Limb (tissue), 2 donors: ENCODE results near the gene STK32C.

Source experiments
- DNase-seq, 2 donors: peaks; one replicate each; pipeline ENCODE4 v3.0.0-alpha.2; 2016; ENCODE audit errors: extremely low spot score in 2 of 2

Gene STK32C

DNA sequence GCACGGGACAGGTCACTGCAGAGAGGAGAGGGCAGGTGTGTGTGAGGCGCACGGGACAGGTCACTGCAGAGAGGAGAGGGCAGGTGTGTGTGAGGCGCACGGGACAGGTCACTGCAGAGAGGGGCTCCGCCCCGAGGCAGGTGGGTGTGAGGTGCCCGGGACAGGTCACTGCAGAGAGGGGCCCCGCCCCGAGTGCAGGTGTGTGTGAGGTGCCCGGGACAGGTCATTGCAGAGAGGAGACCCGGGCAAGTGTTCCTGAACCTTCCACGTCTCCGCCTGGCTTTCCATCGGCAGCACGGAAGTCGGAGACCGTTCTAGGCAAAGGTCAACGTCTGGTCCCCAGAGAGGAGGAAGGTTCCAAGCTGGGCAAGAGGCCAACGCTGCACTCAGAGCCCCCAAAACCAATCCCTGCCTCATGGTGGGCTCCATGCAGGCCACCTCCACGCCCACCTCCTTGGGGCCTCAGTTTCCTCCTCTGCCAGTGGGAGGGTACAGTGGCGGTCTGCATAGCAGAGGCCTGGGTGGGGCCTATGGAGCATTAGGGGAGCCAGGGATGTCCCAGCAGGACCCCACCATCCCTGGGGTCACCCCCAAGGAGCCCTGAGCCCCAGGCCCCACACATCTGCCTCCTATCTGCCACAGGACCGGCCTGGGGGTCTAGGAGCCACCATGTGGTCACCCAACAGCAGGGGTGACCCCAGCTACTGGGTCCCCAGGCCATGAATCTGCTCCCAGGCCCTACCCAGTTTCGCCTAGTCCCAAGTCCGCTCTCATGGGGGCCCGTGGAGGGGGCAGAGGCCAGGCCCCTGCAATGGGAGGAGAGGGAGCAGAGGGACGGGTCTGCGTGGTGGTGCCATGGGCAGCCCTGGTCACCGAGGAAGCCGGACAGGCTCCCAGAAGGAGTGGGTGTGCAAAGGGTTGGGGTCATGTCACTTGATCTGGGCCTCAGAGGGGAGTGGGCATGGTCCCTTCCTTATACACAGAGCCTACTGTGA is 57.0 kb downstream of the STK32C start:
- no peak for DNase-seq

DNA sequence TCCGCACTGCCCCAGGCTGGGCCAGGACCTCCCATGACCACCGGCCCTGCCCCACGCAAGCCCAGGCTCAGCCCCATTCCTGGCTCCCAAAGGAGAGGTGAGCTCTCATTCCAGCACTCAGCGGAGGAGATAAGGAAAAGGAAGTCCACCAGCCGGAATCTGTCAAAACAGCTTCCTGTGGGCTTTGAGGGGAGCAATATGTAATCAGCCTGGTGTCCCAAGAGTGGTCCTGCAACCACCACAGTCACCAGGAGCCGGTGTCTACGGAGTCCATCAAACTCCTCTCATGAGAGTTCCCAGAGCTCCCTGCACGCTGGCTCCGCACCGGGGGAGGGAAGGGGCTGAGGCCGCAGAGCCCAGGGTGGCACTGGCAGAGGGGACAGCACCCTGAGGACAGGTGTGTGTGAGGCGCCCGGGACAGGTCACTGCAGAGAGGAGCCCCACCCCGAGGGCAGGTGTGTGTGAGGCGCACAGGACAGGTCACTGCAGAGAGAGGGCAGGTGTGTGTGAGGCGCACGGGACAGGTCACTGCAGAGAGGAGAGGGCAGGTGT is 57.9 kb downstream of the STK32C start:
- DNase-seq, result no peak

DNA sequence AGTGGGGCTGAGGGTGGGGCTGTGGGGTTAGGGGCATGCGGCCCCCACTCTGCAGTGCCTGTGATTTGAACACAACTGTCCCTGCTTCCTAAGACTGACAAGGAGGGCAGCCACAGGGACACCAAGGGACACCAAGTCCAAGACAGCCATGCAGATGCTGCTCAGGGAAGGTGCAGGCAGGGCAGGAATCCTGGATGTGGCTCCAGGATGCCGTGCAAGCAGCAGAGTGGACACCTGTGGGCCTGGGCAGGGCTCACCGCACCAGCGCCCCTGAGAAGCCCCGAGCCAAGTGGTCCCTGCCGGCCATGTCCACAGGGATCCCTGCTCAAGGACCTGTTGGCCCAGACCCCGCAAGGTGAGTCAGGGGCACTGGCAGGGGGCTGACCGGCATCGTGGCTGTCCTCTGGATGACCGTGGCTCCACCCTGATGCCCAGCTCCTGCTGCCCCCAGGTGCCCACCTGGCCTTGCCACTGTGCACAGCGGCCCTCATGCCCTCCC is 58.5 kb downstream of the STK32C start:
- no peak for DNase-seq

DNA sequence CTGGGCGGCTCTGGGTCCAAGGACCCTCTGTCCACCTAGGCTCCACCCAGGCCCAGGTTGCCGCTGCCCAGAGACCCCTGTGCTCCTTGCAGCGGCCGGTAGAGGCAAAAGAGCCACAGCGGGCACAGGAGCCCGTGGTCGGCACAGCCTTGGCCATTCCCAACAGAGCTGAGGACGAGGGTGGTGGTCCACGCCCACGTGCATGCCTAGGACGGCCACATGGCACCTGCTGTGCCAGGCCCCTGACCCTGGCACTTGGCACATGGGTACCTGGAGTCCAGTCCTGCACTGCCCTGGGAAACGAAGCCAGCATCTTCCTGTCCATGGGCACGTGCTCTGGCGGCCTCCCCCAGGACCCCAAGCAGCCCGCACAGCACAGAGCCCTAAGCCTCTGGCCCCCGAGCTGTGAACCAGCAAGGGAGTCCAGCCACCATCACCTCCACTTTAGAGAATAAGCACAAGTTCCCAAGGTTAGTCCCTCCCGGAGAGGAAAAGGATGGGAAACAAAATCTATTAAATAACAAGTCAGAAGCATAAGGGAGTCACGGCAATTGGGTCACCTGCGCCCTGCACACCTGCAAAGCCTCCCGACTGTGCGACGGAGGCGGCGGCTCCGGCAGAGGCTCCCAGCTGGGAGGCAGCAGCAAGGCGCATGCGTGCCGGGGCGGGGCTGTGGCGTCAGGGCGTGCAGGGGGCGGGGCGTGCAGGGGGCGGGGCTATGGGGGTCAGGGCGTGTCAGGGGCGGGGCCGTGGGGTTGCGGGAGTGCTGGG is 59.1 kb downstream of the STK32C start:
- no peak for DNase-seq

DNA sequence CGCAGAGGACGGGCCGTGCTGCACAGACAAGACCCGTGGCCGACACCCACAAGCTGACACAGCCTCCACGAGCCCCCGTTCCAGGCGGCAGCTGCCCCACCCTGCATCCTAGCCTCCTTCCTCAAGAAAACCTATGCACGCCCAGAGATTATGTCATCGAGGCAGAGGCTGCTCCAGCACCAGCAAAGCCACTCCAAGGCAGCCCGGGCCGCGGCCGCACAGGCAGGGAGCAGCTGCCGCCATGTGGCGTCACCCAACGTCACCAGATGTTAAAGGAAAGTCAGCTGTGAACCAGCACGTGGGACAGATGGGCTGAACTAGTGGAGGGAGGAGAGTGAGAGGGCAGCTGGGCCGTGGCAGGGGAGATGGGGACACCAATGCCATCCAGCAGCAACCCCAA is 59.8 kb downstream of the STK32C start:
- peak in 1 of 2 donors; percentile 47 for DNase-seq

DNA sequence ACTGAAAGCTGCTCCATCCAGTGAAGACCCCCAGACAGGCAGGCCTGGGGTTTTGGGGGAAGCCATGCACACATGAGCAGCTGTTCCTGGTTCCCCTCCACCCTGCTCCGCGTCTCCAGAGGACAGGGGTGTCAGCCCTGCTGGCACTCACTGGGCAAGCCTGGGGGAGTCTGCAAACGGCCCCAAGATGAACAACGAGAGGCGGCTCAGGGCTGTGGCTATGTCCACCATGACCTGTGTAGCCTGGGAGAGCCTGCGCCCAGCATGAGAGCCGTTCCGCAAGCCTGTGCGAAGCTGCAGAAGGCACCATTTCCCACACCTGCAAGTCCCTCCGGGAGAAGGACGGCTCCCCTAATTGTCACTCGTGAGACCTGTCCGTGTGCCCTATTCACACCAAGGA is 61.5 kb downstream of the STK32C start:
- DNase-seq, result no peak

DNA sequence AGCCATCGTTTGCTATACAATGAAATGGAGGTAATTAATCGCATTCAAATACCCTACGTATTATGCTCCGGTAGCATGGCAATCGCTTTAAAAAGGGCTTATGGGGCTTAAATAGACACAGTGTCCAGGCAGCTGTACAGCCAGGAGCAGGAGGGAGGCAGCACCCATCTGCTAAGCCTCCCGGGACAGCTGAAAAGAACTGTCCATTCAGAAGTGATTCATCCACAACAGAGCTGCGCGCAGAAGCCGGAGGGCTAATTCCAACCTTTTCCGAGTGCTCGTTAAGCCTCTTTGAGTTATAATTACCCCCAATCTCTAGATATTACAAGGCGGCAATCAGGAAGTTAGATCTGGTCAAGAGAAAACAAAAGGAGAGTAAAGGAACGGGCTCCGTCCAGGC is 62.7 kb downstream of the STK32C start:
- DNase-seq, result no peak

DNA sequence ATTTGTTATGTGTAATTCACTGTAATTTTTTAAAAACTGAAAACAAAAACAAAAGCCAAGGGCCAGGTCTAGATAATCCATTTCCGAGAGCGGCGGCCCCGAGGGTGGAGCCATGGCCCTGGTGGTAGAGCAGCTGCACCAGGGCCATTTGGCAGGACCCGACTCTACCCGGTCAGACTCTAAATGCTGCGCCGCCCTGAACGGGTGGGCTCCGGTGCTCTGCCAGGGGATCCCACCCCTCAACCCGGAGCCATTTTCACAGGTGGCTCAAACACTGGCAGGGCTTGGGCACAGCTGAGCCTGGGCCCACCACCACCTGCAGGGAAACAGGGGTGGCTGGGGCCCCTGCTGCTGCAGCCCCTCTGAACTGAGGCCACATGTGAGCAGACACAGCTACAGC is 64.1 kb downstream of the STK32C start:
- DNase-seq, result no peak

DNA sequence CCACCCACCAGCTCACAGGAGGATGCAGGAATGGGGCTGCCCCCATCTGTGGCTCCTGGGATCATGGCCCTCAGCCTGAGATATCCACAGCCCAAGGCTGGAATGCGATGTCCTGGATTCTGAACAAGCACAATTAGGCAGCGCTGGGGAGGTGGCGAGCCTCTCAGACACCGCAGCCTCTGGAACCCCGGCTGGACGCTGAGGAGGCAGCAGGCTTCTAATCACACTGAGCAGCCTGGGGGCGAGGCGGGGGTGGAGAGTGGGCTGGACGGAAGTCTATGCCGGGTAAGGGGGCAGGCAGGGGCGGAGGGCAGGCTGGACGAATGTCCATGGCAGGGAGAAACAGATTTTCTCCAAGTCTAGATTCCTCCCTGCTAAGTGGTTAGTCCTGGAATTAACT is 64.6 kb downstream of the STK32C start:
- DNase-seq, result no peak

DNA sequence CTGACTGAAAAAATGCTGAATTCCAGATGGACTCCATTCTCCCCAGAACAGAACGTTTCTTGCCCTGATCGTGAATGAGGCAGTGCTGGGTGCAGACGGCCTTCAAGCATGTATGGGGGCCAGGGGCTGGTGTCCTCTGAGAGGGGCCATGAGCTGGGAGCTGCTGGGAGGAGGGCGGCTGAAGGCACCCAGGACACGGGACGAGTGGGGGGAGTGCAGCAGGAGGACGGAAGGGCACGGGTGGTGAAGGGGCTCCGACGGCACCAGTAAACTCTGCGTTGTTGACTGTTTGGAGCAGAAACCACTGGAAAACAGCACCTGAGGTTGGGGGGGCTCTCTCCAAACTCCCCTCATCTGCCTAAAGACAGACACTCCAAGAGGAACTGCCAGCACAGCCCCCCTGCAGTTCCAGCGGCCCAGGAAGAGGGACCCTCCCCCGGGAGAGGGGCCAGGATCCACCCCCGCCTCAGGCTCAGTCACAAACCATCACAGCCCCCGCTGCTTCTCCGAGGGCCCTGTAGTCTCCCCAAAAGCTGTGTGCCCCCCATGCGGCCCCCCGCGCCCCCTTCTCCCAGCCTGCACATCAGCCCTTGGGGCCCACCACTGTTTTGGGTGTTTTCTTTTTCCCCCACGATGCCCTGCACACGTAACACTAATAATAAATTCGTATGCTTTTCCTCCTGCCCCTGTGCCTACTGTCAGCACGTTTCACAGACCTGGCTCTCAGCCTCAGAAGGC is 65.5 kb downstream of the STK32C start:
- DNase-seq, result no peak

DNA sequence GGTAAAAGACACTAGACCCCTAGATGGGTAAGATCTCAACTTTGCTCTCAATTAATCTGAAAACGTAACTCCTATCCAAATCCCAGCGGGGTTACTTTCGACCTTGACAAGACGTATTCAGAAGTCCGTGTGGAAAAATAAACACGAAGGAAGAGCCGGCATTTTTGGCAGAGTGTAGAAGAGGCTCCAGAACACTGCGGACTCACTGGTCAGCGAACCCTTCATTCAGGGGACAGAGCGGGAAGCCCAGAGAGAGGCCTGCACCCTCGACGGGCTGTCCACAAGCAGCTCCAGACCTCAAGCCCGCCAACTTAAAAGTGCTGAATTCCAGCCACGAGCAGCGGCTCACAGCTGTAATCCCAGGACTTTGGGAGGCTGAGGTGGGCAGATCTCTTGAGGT is 66.3 kb downstream of the STK32C start:
- DNase-seq, result no peak

DNA sequence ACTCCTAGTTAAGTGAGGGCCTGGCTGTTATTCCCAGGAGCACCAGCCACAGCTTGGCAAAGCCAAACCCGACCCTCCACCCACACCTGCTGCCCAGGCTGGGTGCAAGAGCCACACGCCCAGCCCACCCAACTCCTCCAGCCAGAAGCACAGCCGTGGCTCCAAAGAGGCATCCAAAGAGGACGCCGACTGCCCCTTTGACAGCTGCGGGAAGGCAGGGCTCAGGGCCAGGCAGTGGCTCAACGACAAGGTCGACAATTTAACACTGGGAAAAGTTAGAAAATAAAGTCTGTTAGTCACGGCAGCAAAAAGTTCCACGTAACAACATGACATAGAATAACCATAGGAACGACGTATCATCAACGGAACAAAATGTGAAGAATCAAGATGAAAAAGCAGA is 66.7 kb downstream of the STK32C start:
- DNase-seq, result no peak

DNA sequence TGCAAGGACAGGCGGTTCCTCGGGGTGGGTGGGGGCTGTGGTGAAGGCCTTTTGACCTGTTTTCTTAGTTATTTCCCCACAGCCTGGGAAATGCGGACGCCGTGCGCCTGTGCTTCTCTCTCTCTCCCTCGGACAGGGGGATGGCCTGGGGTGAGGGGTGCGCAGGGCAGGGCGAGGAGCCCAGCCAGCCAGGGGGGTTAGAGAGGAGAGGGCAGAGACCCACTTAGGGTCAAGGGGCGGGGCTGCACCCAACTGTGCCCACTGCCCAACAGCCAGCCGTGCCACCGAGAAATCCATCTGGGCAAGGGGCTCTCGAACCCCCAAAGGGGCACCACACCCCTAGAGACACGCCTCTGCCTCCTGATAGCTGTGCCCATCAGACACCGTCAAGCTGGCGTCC is 67.2 kb downstream of the STK32C start:
- no peak for DNase-seq

DNA sequence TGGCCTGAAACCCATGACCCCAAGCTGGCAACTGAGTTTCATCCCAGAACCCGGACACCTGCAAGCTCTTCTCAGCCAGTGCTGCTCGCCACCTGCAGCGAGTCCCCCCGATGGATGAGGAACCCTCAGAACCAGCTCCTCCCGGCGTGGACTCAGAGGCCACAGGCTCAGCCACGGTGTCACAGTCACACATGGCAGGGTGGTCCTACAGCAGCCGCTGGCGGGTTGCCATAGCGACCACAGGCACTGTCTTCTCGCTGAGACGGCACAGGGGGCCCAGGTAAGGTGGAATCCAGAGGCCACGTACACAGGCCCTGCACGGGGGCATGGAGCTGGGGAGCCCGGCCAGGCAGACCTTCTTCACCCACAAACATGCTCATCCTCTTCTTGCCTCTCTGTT is 67.6 kb downstream of the STK32C start:
- DNase-seq, result no peak

DNA sequence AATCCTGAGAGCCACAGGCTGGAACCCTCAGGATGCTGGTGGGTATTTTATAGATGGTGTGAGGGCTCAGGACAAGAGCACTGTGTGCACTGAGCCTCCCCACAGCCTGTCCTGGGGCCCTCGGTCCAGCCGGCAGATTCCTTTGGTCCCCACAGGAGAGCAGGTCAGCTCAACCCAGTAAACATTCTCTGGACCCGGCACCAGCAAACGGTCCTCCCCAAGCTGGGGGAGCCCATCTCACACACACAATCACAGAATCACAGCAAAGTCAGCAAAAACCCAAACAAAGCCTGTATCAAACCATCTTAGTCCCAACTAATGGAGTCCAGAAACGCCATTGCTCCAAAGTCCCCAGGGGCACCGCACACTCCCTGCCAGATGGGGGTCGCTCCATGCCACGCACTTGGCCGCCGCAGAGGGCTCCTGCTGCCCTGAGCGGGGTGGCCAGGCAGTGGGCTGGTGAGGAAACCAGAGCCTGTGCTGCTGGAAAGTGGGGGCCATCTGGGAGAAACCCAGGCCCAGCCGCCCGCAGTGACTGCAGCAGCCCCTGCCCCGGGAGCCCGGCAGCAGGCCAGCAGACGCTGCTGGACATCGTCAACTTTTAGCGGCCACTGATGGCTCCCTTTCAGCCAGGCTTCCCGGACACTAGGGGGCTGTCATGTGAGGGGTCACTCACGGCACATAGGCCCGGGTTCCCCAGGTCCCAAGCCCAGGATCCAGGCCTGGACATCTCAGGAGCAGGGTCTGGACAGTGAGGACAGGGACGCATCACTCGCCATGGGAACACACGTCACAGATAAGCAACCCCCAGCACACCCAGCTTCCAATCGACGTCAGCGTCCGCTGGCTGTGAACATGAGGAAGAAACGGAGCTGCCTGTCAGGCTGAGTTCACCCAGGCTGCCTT is 68.4 kb downstream of the STK32C start:
- no peak for DNase-seq

DNA sequence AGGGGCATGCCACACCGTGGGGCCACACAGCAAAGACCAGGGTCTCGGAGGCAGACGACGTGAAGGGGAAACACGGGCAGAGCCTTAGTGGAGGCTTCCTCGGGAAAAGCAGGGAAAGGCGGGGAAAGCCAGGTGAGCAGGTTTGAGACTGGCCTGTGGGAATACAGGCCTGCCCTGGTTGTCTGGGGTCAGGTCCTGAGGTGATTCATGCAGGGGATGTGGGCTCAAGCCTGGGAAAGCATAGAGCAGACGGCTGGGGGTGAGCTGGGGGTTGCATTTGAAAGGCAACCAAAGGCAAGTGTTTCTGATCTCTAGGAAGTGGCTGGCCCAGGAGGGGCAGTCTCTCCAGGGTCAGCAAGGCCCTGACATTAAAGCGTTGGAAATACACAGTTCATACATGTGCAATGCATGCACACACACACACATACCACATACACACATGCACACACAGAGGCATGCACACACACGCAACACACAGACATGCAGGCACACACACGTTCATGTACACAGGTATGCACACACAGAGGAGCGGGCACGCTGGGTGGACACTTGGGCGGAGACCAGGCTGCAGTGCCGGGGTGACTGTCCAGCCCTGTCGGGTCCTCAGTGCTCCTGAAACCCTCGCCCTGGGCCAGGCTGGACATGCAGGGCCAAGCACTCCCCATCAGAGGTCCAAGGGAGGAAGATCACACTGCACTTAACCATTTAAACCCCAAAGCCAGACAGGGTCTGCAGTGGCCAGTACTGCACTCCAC is 69.2 kb downstream of the STK32C start:
- DNase-seq, result no peak

DNA sequence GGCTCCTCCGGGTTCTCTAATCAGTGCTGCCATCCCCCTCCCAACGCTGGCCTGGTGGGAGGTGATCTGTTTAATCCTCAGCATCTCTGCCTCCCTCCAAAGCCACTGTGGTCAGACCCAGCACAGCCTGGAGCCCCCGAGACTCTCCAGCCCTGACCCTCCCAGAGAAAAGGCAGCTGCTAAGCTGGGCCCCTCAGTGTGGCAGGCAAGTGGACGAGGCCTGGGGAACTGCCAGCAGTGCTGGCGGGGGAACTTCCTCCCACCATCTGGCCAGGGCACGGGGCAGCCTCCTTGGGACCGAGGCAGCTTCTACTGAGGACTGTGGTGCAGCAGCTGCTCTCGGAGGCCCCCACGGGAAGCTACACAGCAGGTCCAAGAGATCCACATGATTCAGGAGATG is 69.9 kb downstream of the STK32C start:
- peak in 1 of 2 donors; percentile 18 for DNase-seq

DNA sequence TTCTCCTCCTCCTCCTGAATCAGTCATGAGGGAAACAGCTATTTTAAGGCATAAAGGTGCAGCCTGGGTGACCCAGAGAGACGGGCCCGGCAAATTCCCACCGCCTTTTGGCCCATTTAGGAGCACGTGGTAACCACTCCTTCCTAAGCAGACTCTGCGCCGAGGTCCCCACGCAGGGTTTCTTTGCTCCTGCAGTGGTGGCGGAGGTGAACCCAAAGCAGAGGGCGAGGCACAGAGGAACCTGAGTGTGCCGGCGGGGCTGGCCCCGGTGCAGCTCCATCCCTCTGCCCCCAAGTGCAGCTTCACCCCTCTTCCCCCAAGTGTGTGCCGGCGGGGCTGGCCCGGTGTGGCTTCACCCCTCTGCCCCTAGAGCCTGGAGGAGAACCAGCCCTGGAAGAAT is 70.4 kb downstream of the STK32C start:
- no peak for DNase-seq

DNA sequence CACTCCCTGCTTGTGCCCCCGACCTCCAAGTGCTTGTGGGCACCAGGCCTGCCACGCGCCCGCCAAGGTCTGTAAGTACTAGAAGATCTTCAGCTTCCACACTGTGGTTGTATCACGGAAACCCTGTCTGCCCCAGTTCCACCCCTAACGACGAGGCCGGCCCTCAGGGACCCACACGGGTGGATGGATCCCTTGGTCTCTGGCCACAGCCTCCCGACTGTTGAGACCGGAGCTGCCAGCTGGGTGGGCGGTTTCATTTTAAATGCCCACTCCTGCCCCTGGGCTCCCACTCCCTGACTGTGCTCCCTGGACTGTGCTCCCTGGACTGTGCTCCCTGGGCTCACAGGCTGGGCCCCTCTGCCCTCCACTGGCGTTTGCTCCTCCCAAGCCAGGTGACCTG is 70.9 kb downstream of the STK32C start:
- no peak for DNase-seq

DNA sequence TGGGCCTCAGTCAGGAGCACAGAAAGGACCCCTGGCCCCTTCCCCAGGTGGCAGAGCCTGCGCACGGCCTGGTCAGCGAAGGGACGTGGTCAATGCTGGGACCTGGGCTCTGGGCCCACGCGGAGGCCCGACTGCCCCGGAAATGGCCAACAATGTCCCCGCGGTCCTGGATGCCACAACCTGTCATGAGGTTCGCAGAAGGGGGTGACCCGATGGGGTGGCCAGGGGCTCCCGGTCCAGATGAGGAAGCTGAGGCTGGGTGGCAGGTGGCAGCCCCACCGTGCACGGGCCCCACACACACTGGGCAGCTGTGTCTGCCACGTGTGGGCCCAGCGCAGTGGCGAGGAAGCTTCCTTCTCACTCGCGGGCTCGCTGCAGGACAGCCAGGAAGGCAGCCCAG is 71.6 kb downstream of the STK32C start:
- no peak for DNase-seq
